ENCODE measurements around the gene OTX2.

OTX2 gene

GRCh38 chr14:56796259-56796658 is 14.0 kb downstream of the OTX2 start:
- no peak for DNase-seq

GRCh38 chr14:56795284-56795622 is 15.0 kb downstream of the OTX2 start:
- no peak for DNase-seq

- no peak for DNase-seq
Observed at GRCh38 chr14:56794557-56795283, 15.6 kb downstream of the OTX2 start.

GRCh38 chr14:56794088-56794556 is 16.2 kb downstream of the OTX2 start:
- no peak for DNase-seq

- no peak for DNase-seq
Observed at GRCh38 chr14:56789955-56790354, 20.3 kb downstream of the OTX2 start.

GRCh38 chr14:56787530-56787929 is 22.7 kb downstream of the OTX2 start:
- DNase-seq: no peak

- DNase-seq: peak; percentile 1
Observed at GRCh38 chr14:56782711-56783110, 27.6 kb downstream of the OTX2 start.

GRCh38 chr14:56774503-56774902 is 35.8 kb downstream of the OTX2 start:
- no peak for DNase-seq

- DNase-seq: no peak
Observed at GRCh38 chr14:56770512-56770911, 39.8 kb downstream of the OTX2 start.

GRCh38 chr14:56760164-56760914 is 49.9 kb downstream of the OTX2 start:
- no peak for DNase-seq

GRCh38 chr14:56759633-56760032 is 50.6 kb downstream of the OTX2 start:
- no peak for DNase-seq

- no peak for DNase-seq
Observed at GRCh38 chr14:56759094-56759493, 51.2 kb downstream of the OTX2 start.

- DNase-seq: no peak
Observed at GRCh38 chr14:56754921-56755320, 55.4 kb downstream of the OTX2 start.

GRCh38 chr14:56753396-56753795 is 56.9 kb downstream of the OTX2 start:
- DNase-seq: no peak

- no peak for DNase-seq
Observed at GRCh38 chr14:56752428-56752827, 57.9 kb downstream of the OTX2 start.

GRCh38 chr14:56751471-56751870 is 58.8 kb downstream of the OTX2 start:
- DNase-seq: no peak
